AG04450 (cell line): ENCODE data around the gene P2RX2. TPM values are rescaled to one million over a fixed set of nuclear protein-coding genes. Genes with fewer than 3 reads are reported as not detected.

Source experiments
- CTCF ChIA-PET: fragments of 300-600, 350-600 bp; formaldehyde crosslinking; extraction: SDS; loops from one replicate; lab custom pipeline; 2022; ENCODE audit warnings: antibody characterized with exemption, inconsistent platforms; lab: Charles Lee
- POLR2A ChIA-PET: fragments of 350-600 bp; formaldehyde crosslinking; extraction: SDS; loops from one replicate; lab custom pipeline; 2021; ENCODE audit warnings: antibody characterized with exemption, inconsistent platforms; lab: Yijun Ruan, JAX
- DNase-seq: peaks from one replicate; pipeline ENCODE4 v3.0.0-alpha.2; 2011; ENCODE audit warnings: low read depth, low spot score
- H3K27ac ChIP-seq: one replicate; pipeline ENCODE4 v1.5.1; 2012; ENCODE audit warnings: low read depth, low read length, control low read depth
- H3K27me3 ChIP-seq: one replicate; pipeline ENCODE4 v1.6.0; 2012; ENCODE audit warnings: low read length; ENCODE audit not compliant: control insufficient read depth, insufficient read depth
- H3K4me3 ChIP-seq: 2 replicates; pipeline ENCODE4 v1.5.1; 2011; ENCODE audit warnings: mild to moderate bottlenecking, low read depth, low read length, control low read depth
- H3K9me3 ChIP-seq: 2 replicates; pipeline ENCODE4 v1.5.1; 2012; ENCODE audit warnings: low read length; ENCODE audit not compliant: control insufficient read depth, insufficient read depth
- polyA plus RNA-seq: library from polyadenylated mRNA; depleted of rRNA; stranded (reverse); fragments of >200 nt; gene quantifications from 2 replicates; pipeline ENCODE4 v1.2.3, GENCODE V29; 2011
- TF ChIP-seq, protein P1 (sequence below): IDR thresholded peaks from 2 replicates; pipeline ENCODE4 v1.5.1; 2011; ENCODE audit warnings: low read depth, low read length, control low read depth, inconsistent platforms

P2RX2 gene
- polyA plus RNA-seq, 1 experiment: not detected

DNA sequence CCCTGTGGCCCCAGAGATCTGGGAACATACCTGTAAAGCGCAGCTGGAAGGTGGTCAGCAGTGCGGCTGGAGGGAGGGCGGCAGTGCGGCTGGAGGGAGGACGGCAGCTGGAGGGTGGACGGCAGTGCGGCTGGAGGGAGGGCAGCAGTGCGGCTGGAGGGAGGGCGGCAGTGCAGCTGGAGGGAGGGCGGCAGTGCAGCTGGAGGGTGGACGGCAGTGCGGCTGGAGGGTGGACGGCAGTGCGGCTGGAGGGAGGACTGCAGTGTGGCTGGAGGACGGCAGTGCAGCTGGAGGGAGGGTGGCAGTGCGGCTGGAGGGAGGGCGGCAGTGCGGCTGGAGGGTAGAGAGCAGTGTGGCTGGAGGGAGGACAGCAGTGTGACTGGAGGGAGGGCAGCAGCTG is 31.6 kb upstream of the P2RX2 start:
- POLR2A ChIA-PET: interaction anchor here (0.6 kb wide), 1 partner anchor 26 kb away, joined by 3 read pairs; no protein-coding TSS in a partner anchor
- Histone ChIP-seq H3K9me3 (peaks cover 14% of the 10 kb centered on the region), H3K27me3 (peaks cover 21% of the 10 kb centered on the region), H3K4me3 (no peak overlapping the region), H3K27ac (no peak overlapping the region)
- CTCF ChIA-PET: no interaction called here
- TF ChIP-seq, protein P1, sequence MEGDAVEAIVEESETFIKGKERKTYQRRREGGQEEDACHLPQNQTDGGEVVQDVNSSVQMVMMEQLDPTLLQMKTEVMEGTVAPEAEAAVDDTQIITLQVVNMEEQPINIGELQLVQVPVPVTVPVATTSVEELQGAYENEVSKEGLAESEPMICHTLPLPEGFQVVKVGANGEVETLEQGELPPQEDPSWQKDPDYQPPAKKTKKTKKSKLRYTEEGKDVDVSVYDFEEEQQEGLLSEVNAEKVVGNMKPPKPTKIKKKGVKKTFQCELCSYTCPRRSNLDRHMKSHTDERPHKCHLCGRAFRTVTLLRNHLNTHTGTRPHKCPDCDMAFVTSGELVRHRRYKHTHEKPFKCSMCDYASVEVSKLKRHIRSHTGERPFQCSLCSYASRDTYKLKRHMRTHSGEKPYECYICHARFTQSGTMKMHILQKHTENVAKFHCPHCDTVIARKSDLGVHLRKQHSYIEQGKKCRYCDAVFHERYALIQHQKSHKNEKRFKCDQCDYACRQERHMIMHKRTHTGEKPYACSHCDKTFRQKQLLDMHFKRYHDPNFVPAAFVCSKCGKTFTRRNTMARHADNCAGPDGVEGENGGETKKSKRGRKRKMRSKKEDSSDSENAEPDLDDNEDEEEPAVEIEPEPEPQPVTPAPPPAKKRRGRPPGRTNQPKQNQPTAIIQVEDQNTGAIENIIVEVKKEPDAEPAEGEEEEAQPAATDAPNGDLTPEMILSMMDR: no peak
- DNase-seq: no peak

DNA sequence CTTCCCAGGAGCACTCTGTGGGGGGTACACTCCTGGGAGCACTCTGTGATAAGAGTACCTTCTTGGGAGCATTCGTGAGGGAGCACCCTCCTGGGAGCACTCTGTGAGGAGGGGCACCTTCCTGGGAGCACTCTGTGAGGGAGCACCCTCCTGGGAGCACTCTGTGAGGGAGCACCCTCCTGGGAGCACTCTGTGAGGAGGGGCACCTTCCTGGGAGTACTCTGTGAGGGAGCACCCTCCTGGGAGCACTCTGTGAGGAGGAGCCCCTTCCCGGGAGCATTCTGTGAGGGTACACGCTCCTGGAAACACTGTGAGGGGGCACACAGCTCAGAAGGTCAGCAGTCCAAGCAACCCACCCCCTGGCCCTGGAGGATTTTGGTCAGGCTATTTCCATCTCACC is 30.8 kb upstream of the P2RX2 start:
- H3K4me3 ChIP-seq: no peak overlapping the region

DNA sequence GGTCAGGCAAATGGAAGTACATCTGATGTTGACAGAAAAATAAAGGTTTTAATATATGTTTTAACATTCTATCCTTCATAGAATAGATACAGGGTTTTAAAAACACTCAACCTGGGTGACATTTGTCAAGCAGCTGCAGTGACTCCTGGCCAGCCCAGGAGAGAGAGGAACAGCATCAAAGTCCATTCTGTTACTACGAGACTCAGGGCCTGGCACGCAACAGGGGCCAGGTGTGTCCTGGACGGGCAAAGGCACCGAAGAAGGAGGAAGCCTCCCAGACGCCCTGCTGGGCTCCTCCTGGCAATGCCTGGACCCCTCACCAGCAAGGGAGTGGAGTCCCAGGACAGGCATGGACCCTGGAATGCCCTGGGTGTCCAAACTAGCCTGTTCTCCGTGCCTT is 30.3 kb upstream of the P2RX2 start:
- Histone ChIP-seq H3K27me3 (peaks cover 19% of the 10 kb centered on the region), H3K4me3 (no peak overlapping the region), H3K27ac (no peak overlapping the region), H3K9me3 (peaks cover 14% of the 10 kb centered on the region)
- CTCF ChIA-PET: no interaction called here
- DNase-seq: no peak
- POLR2A ChIA-PET: no interaction called here
- TF ChIP-seq, protein P1: no peak

More for the DNA sequence above, 30.8 kb upstream of the P2RX2 start:
- Histone ChIP-seq H3K27ac (no peak overlapping the region), H3K9me3 (peaks cover 14% of the 10 kb centered on the region), H3K27me3 (peaks cover 19% of the 10 kb centered on the region)
- DNase-seq: no peak
- TF ChIP-seq, protein P1: no peak
- POLR2A ChIA-PET: no interaction called here
- CTCF ChIA-PET: no interaction called here

DNA sequence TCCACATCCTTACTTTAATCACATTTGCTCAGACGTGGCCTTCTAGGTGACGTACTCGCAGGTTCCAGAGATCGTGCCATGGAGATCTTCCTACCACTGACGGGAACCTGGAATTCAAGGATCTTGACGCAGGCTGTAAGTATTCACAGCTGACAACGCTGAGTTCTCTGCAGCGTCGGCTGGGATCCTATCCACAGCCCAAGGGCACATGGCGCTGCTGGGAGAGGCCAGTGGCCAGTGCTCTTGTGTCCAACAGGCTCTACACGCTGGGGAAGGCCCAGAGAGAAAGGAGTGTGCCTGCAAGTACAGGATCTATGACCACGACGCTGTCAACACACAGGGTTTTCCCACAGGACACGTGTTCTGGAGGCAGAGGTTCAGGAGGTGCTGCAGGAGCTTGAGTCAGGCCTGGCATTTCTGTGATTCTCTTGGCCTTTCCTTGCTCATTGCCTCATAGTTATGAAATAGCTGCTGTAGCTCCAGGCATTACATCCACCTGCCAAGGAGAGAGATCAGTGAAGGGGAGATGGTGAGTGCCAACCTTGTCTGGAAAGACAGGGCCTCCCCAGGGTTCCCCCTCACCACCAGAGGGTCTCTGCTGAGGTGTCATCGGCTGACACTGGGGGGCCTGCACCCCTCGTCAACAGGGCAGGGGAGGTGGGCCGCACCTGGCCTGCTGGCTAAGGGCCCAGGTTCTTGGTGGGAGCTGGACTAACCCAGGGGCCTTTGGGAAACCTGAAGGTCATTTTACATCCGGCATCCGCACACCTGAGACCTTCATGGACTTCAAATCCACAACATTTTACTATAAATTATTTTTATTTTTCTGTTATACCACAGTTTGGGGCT is 29.5 kb upstream of the P2RX2 start:
- Histone ChIP-seq H3K4me3 (no peak overlapping the region), H3K27ac (no peak overlapping the region), H3K9me3 (peaks cover 14% of the 10 kb centered on the region), H3K27me3 (peaks cover 19% of the 10 kb centered on the region)
- ChIA-PET CTCF (no interaction called here), POLR2A (no interaction called here)
- DNase-seq: no peak
- TF ChIP-seq, protein P1: no peak
